Kidney (tissue), 14 donors: Measurements from ENCODE around the gene TMEM179. TPM values are rescaled to one million over a fixed set of nuclear protein-coding genes. Genes with fewer than 3 reads are reported as not detected.

Source experiments
- DNase-seq, 5 donors: peaks; one replicate each; pipeline ENCODE4 v3.0.0-alpha.2; 2013 to 2020
- FAIRE-seq: peaks from 2 replicates; lab custom pipeline; 2012; peaks lifted over from hg19 to GRCh38; lab: Jason Lieb, UNC
- H3K27ac ChIP-seq, 2 donors: one replicate each; pipeline ENCODE4 v1.7.0; 2013; ENCODE audit warnings: low read depth in 2 of 2, low read length in 2 of 2, inconsistent platforms in 1 of 2
- H3K27me3 ChIP-seq: one replicate; pipeline ENCODE4 v1.7.1; 2013; ENCODE audit warnings: low read length, inconsistent platforms; ENCODE audit not compliant: control insufficient read depth, insufficient read depth
- H3K36me3 ChIP-seq, 3 donors: one replicate each; pipeline versions ENCODE4 v1.7.0 to v1.7.1; 2013; ENCODE audit warnings: low read length in 3 of 3, control low read depth in 1 of 3, inconsistent platforms in 1 of 3; ENCODE audit not compliant: insufficient read depth in 3 of 3, control insufficient read depth in 2 of 3
- H3K4me1 ChIP-seq, 3 donors: one replicate each; pipeline versions ENCODE4 v1.7.0 to v1.7.1; 2013; ENCODE audit warnings: low read length in 3 of 3, inconsistent platforms in 1 of 3, low read depth in 1 of 3; ENCODE audit not compliant: control insufficient read depth in 2 of 3, insufficient read depth in 2 of 3
- H3K4me3 ChIP-seq, 3 donors: one replicate each; pipeline versions ENCODE4 v1.7.0 to v1.8.1; 2013; ENCODE audit warnings: low read length in 3 of 3, control low read depth in 1 of 3, inconsistent platforms in 1 of 3
- H3K9ac ChIP-seq, 3 donors: one replicate each; pipeline versions ENCODE4 v1.7.0 to v1.7.1; 2013; ENCODE audit warnings: low read length in 3 of 3, control low read depth in 1 of 3, inconsistent platforms in 1 of 3
- H3K9me3 ChIP-seq, 3 donors: one replicate each; pipeline versions ENCODE4 v1.7.0 to v1.7.1; 2013; ENCODE audit warnings: low read length in 3 of 3, control low read depth in 1 of 3, inconsistent platforms in 1 of 3; ENCODE audit not compliant: control insufficient read depth in 2 of 3, insufficient read depth in 1 of 3
- CTCF ChIP-seq: IDR thresholded peaks from 3 replicates; pipeline ENCODE4 v1.5.1; 2012; ENCODE audit warnings: mild to moderate bottlenecking, moderate library complexity, borderline replicate concordance; ENCODE audit not compliant: insufficient read depth; ENCODE audit errors: extremely low read depth
- intact Hi-C: fragments of 100-400 bp; cut with DNase I; formaldehyde crosslinking; loops from one replicate; pipeline ENCODE4 v1.11.1; 2022
- polyA plus RNA-seq: library from polyadenylated mRNA; stranded (reverse); fragments of 350-450 nt; fragmentation: Illumina TruSeq; extraction: RNeasy Lipid Tissue Mini Kit (QIAGEN cat#74804); gene quantifications from one replicate; pipeline ENCODE4 v1.2.3, GENCODE V29; 2014; ENCODE audit warnings: low read depth, low replicate concordance; ENCODE audit not compliant: insufficient read depth
- total RNA-seq: library from RNA; stranded (reverse); fragmentation: NEBNext Ultra II Directional; extraction: Animal tissue kit (Norgen Biotek cat#: 25700); gene quantifications from one replicate; pipeline ENCODE4 v1.2.1, GENCODE V29; 2021
- donor health status: control.
- donor health status: control.
- donor health status: control.
- donor health status: control.
- donor health status: control.
- donor health status: DM: yes; HTN: yes; CAD: no.
- donor health status: Normal renal cell carcinoma (clear cell type).

Gene TMEM179
- total and polyA plus RNA-seq, 2 donors from 2014 or later: 0.50 to 0.67 TPM

GRCh38 chr14:104602933-104603325 lies 1.6 kb downstream of the TMEM179 start:
- H3K4me1 ChIP-seq: no peaks in the 10 kb centered on the region
- H3K36me3 ChIP-seq: no peaks in the 10 kb centered on the region
- intact Hi-C loops: no loop called here
- DNase-seq (no peak), FAIRE-seq (no peak)
- no peak overlapping the region for H3K4me3 ChIP-seq
- H3K9me3 ChIP-seq: no peaks in the 10 kb centered on the region
- no peak overlapping the region for H3K27ac ChIP-seq
- peaks cover 5% of the 10 kb centered on the region for H3K27me3 ChIP-seq
- no peak overlapping the region for H3K9ac ChIP-seq
- no peak for TF ChIP-seq CTCF

GRCh38 chr14:104602315-104602932 lies 2.1 kb downstream of the TMEM179 start:
- intact Hi-C loops: no loop called here
- Histone ChIP-seq H3K4me1 (no peaks in the 10 kb centered on the region), H3K4me3 (no peak overlapping the region), H3K36me3 (no peaks in the 10 kb centered on the region), H3K9ac (no peak overlapping the region), H3K27me3 (peaks cover 5% of the 10 kb centered on the region), H3K27ac (no peak overlapping the region), H3K9me3 (no peaks in the 10 kb centered on the region)
- DNase-seq (no peak), FAIRE-seq (no peak)
- TF ChIP-seq CTCF: no peak

GRCh38 chr14:104601786-104602185 lies 2.8 kb downstream of the TMEM179 start:
- DNase-seq: peak in 3 of 5 donors; percentile 51 to 76 (median 52)
- H3K27me3 ChIP-seq: peaks cover 5% of the 10 kb centered on the region
- no peak overlapping the region for H3K9ac ChIP-seq
- no peaks in the 10 kb centered on the region for H3K9me3 ChIP-seq
- H3K36me3 ChIP-seq: no peaks in the 10 kb centered on the region
- intact Hi-C loops: no loop called here
- no peak for FAIRE-seq
- no peaks in the 10 kb centered on the region for H3K4me1 ChIP-seq
- no peak overlapping the region for H3K27ac ChIP-seq
- TF ChIP-seq CTCF: no peak
- H3K4me3 ChIP-seq: no peak overlapping the region

- Histone ChIP-seq H3K4me3 (no peak overlapping the region), H3K27ac (no peak overlapping the region), H3K9ac (no peak overlapping the region), H3K9me3 (no peaks in the 10 kb centered on the region), H3K36me3 (no peaks in the 10 kb centered on the region), H3K27me3 (peaks cover 5% of the 10 kb centered on the region), H3K4me1 (no peaks in the 10 kb centered on the region)
- FAIRE-seq (no peak), DNase-seq (no peak)
- intact Hi-C loops: no loop called here
- TF ChIP-seq CTCF: no peak
Observed at GRCh38 chr14:104600805-104601204, 3.8 kb downstream of the TMEM179 start.
